Neural cell (in vitro differentiated cells): ENCODE data around the gene SLC6A6.

Experiments
- EP300 ChIP-seq: fragments of 450-650 bp; conservative IDR thresholded peaks from 2 replicates; pipeline ENCODE4 v1.6.1; 2014; ENCODE audit warnings: antibody characterized with exemption, mild to moderate bottlenecking, moderate library complexity; ENCODE audit not compliant: poor library complexity, severe bottlenecking
- EZH2 ChIP-seq: fragments of 200-600, 300-800 bp; shearing (Covaris generic), sonication (generic); IDR thresholded peaks from 2 replicates; pipeline ENCODE4 v1.6.1; 2014; ENCODE audit warnings: antibody characterized with exemption, low read length, borderline replicate concordance, mild to moderate bottlenecking; ENCODE audit not compliant: insufficient read depth, poor library complexity, severe bottlenecking
- POLR2AphosphoS5 ChIP-seq: IDR thresholded peaks from 2 replicates; pipeline ENCODE4 v1.6.1; 2012
- TAF1 ChIP-seq: IDR thresholded peaks from 2 replicates; pipeline ENCODE4 v1.6.1; 2012; ENCODE audit warnings: low read depth
- TF ChIP-seq, protein P1 (sequence below): fragments of 450-650 bp; IDR thresholded peaks from 2 replicates; pipeline ENCODE4 v1.5.1; 2014; ENCODE audit warnings: antibody characterized with exemption, mild to moderate bottlenecking, moderate library complexity; ENCODE audit not compliant: poor library complexity, severe bottlenecking
- TF ChIP-seq, protein P2 (sequence below): IDR thresholded peaks from 2 replicates; pipeline ENCODE4 v1.6.1; 2012; ENCODE audit warnings: borderline replicate concordance

DNA sequence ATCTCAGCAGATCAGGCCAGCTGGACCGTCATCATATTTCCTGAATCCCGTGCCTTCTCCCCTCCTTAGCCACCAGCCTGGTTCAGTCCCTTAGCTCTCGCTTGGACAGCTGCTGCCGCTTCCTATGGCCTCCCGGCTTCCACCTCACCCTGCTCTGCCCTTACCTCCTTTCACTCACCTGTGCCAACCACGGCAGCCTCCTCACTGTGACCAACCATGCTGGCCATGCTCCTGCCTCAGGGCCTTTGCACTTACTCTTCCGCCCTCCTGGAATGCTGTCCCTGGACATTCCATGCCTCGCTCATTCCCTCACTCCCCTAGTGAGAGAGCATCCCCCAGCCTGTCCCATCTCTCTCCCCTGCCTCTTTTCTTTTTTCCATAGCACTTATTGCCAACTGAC, 118.6 kb downstream of the SLC6A6 start:
- TF ChIP-seq, protein P1, sequence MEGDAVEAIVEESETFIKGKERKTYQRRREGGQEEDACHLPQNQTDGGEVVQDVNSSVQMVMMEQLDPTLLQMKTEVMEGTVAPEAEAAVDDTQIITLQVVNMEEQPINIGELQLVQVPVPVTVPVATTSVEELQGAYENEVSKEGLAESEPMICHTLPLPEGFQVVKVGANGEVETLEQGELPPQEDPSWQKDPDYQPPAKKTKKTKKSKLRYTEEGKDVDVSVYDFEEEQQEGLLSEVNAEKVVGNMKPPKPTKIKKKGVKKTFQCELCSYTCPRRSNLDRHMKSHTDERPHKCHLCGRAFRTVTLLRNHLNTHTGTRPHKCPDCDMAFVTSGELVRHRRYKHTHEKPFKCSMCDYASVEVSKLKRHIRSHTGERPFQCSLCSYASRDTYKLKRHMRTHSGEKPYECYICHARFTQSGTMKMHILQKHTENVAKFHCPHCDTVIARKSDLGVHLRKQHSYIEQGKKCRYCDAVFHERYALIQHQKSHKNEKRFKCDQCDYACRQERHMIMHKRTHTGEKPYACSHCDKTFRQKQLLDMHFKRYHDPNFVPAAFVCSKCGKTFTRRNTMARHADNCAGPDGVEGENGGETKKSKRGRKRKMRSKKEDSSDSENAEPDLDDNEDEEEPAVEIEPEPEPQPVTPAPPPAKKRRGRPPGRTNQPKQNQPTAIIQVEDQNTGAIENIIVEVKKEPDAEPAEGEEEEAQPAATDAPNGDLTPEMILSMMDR = no peak
- TF ChIP-seq EZH2 (no peak), EP300 (no peak), TAF1 (no peak), POLR2AphosphoS5 (no peak)
- TF ChIP-seq, protein P2, sequence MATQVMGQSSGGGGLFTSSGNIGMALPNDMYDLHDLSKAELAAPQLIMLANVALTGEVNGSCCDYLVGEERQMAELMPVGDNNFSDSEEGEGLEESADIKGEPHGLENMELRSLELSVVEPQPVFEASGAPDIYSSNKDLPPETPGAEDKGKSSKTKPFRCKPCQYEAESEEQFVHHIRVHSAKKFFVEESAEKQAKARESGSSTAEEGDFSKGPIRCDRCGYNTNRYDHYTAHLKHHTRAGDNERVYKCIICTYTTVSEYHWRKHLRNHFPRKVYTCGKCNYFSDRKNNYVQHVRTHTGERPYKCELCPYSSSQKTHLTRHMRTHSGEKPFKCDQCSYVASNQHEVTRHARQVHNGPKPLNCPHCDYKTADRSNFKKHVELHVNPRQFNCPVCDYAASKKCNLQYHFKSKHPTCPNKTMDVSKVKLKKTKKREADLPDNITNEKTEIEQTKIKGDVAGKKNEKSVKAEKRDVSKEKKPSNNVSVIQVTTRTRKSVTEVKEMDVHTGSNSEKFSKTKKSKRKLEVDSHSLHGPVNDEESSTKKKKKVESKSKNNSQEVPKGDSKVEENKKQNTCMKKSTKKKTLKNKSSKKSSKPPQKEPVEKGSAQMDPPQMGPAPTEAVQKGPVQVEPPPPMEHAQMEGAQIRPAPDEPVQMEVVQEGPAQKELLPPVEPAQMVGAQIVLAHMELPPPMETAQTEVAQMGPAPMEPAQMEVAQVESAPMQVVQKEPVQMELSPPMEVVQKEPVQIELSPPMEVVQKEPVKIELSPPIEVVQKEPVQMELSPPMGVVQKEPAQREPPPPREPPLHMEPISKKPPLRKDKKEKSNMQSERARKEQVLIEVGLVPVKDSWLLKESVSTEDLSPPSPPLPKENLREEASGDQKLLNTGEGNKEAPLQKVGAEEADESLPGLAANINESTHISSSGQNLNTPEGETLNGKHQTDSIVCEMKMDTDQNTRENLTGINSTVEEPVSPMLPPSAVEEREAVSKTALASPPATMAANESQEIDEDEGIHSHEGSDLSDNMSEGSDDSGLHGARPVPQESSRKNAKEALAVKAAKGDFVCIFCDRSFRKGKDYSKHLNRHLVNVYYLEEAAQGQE = no peak
